K562 (cell line): ENCODE results near the gene GTF2H4. TPM values are rescaled to one million over a fixed set of nuclear protein-coding genes. Genes with fewer than 3 reads are reported as not detected.

Source experiments
- CBFB ChIP-seq: sonication (generic); formaldehyde crosslinking; IDR thresholded peaks from 2 replicates; pipeline ENCODE4 v1.4.0; 2020; ENCODE audit warnings: mild to moderate bottlenecking, missing genetic modification reagents
- CHD4 ChIP-seq: fragments of 200-600 bp; sonication (generic); IDR thresholded peaks from 3 replicates; pipeline ENCODE4 v1.6.1; 2012; ENCODE audit warnings: low read depth, mild to moderate bottlenecking, mixed read lengths, low read length, inconsistent platforms; ENCODE audit not compliant: insufficient read depth, insufficient replicate concordance, poor library complexity, severe bottlenecking
- NR2C1 ChIP-seq, 2 experiments: fragments of 450-650 bp; IDR thresholded peaks; 2 replicates each; pipeline ENCODE4 v1.6.1; 2017; ENCODE audit warnings: mild to moderate bottlenecking in 2 of 2, antibody characterized with exemption in 1 of 2, inconsistent platforms in 1 of 2, missing compliant biosample characterization in 1 of 2, missing genetic modification characterization in 1 of 2
- POLR2G ChIP-seq: fragments of 200-400 bp; formaldehyde crosslinking; IDR thresholded peaks from 2 replicates; pipeline ENCODE4 v1.6.1; 2017; ENCODE audit warnings: low read depth, mild to moderate bottlenecking, antibody characterized with exemption, low read length, moderate library complexity
- POLR3G ChIP-seq: IDR thresholded peaks from 2 replicates; pipeline ENCODE4 v1.6.1; 2011; ENCODE audit not compliant: insufficient read length, insufficient replicate concordance; ENCODE audit errors: extremely low read depth
- ZEB2 ChIP-seq: fragments of 450-650 bp; IDR thresholded peaks from 2 replicates; pipeline ENCODE4 v1.6.1; 2016
- ZNF668 ChIP-seq: fragments of 250-450 bp; sonication (Bioruptor Pico); IDR thresholded peaks from 2 replicates; pipeline ENCODE4 v1.8.0; 2022; ENCODE audit warnings: mild to moderate bottlenecking, inconsistent platforms
- polyA plus RNA-seq, 8 experiments: library from polyadenylated mRNA; depleted of rRNA in 4 of 8; stranded (reverse) in 5 of 8; unstranded in 3 of 8; fragments of >200 nt; fragmentation: Nextera tagmentation in 2 of 8; fragmentation: Illumina TruSeq in 1 of 8; extraction: Ambion mirVana in 2 of 8; extraction: Trizol in 1 of 8; gene quantifications; 2 replicates each; pipeline versions ENCODE4 v1.2.1 to v1.2.3, GENCODE V29; 2011 to 2014; ENCODE audit warnings: inconsistent platforms in 1 of 8, missing spikeins in 1 of 8
- total RNA-seq, 7 experiments: library from RNA; depleted of rRNA in 6 of 7; stranded (reverse); fragments of >200 nt in 6 of 7; fragmentation: Illumina TruSeq in 2 of 7; extraction: Trizol in 2 of 7; gene quantifications; 2 replicates each; pipeline versions ENCODE4 v1.2.1 to v1.2.3, GENCODE V29; 2011 to 2021; ENCODE audit warnings: low replicate concordance in 1 of 7
- TF ChIP-seq, protein P1 (sequence below): sonication (generic); formaldehyde crosslinking; IDR thresholded peaks from 2 replicates; pipeline ENCODE4 v1.8.0; 2023; ENCODE audit warnings: mild to moderate bottlenecking, missing genetic modification reagents
- TF ChIP-seq, protein P2 (sequence below): sonication (generic); formaldehyde crosslinking; IDR thresholded peaks from 2 replicates; pipeline ENCODE4 v1.5.0; 2020; ENCODE audit warnings: missing genetic modification reagents

Gene GTF2H4
- total and polyA plus RNA-seq, 9 of the 15 experiments (the other 6 are each of a cell fraction or from before 2014, with no cell fraction given): 3.6 to 86.1 (median 39.6) TPM

DNA sequence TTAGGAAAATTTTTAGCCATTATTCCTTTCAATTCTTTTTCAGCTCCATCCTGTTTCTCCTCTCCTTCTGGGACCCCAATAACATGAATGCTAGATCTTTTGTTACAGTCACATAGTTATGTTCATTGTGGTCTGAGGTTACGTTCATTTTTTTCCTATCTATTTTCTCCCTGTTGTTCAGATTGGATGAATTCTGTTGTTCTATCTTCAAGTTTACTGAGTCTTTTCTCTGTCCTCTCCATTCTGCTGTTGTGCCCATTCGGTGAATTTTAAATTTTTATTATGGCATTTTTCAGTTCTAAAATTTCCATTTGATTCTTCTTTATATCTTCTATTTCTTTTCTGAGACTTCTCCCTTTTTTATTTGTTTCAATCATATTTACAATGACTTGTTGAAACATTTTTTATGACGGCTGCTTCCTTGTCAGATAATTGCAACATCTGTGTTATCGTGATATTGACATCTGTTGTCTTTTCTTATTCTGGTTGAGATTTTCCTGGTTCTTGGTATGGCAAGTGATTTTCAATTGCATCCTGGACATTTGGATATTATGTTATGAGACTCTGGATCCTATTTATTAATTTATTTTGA, 36.3 kb upstream of the GTF2H4 start (continued):
- TF ChIP-seq, protein P1, sequence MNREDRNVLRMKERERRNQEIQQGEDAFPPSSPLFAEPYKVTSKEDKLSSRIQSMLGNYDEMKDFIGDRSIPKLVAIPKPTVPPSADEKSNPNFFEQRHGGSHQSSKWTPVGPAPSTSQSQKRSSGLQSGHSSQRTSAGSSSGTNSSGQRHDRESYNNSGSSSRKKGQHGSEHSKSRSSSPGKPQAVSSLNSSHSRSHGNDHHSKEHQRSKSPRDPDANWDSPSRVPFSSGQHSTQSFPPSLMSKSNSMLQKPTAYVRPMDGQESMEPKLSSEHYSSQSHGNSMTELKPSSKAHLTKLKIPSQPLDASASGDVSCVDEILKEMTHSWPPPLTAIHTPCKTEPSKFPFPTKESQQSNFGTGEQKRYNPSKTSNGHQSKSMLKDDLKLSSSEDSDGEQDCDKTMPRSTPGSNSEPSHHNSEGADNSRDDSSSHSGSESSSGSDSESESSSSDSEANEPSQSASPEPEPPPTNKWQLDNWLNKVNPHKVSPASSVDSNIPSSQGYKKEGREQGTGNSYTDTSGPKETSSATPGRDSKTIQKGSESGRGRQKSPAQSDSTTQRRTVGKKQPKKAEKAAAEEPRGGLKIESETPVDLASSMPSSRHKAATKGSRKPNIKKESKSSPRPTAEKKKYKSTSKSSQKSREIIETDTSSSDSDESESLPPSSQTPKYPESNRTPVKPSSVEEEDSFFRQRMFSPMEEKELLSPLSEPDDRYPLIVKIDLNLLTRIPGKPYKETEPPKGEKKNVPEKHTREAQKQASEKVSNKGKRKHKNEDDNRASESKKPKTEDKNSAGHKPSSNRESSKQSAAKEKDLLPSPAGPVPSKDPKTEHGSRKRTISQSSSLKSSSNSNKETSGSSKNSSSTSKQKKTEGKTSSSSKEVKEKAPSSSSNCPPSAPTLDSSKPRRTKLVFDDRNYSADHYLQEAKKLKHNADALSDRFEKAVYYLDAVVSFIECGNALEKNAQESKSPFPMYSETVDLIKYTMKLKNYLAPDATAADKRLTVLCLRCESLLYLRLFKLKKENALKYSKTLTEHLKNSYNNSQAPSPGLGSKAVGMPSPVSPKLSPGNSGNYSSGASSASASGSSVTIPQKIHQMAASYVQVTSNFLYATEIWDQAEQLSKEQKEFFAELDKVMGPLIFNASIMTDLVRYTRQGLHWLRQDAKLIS (CRISPR knock-in tag): no peak
- peak; percentile 12; the same call in 1 of the 2 replicates for TF ChIP-seq ZEB2
- no peak for TF ChIP-seq CHD4
- no peak for TF ChIP-seq ZNF668 (CRISPR knock-in tag)
- TF ChIP-seq POLR2G: no peak
- TF ChIP-seq, protein P2, sequence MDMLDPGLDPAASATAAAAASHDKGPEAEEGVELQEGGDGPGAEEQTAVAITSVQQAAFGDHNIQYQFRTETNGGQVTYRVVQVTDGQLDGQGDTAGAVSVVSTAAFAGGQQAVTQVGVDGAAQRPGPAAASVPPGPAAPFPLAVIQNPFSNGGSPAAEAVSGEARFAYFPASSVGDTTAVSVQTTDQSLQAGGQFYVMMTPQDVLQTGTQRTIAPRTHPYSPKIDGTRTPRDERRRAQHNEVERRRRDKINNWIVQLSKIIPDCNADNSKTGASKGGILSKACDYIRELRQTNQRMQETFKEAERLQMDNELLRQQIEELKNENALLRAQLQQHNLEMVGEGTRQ (CRISPR knock-in tag): no peak
- TF ChIP-seq NR2C1 (IDR thresholded peaks at IDR 0.05): no peak
- no peak for TF ChIP-seq NR2C1 (tag; IDR thresholded peaks at IDR 0.05)
- TF ChIP-seq CBFB (CRISPR knock-in tag): no peak
- TF ChIP-seq POLR3G: no peak
